ENCODE results near the gene MOB2.

GRCh38 chr11:1443737-1444136 is 42.8 kb downstream of the MOB2 start:
- TF ChIP-seq, protein P1, sequence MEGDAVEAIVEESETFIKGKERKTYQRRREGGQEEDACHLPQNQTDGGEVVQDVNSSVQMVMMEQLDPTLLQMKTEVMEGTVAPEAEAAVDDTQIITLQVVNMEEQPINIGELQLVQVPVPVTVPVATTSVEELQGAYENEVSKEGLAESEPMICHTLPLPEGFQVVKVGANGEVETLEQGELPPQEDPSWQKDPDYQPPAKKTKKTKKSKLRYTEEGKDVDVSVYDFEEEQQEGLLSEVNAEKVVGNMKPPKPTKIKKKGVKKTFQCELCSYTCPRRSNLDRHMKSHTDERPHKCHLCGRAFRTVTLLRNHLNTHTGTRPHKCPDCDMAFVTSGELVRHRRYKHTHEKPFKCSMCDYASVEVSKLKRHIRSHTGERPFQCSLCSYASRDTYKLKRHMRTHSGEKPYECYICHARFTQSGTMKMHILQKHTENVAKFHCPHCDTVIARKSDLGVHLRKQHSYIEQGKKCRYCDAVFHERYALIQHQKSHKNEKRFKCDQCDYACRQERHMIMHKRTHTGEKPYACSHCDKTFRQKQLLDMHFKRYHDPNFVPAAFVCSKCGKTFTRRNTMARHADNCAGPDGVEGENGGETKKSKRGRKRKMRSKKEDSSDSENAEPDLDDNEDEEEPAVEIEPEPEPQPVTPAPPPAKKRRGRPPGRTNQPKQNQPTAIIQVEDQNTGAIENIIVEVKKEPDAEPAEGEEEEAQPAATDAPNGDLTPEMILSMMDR (IDR thresholded peaks at IDR 0.05; ENCODE audit: insufficient read depth, low read depth, low read length), result no peak
- no peak for TF ChIP-seq EZH2 (IDR thresholded peaks at IDR 0.05; ENCODE audit: insufficient read depth, low read length)
